H1 (cell line): ENCODE measurements around the gene FLT1. TPM values are rescaled to one million over a fixed set of nuclear protein-coding genes. Genes with fewer than 3 reads are reported as not detected.

Experiments
- CTCF ChIA-PET: fragments of 300-600 bp; sonication (Branson Sonifier 250); formaldehyde crosslinking; loops from one replicate; lab custom pipeline; 2021; ENCODE audit not compliant: partially characterized antibody; lab: Charles Lee
- POLR2A ChIA-PET: fragments of 300-600 bp; sonication (Branson Sonifier 250); formaldehyde crosslinking; loops from one replicate; lab custom pipeline; 2021; ENCODE audit warnings: inconsistent platforms; ENCODE audit not compliant: partially characterized antibody; lab: Charles Lee
- DNase-seq, 2 experiments: peaks; one replicate each; pipeline versions ENCODE4 v3.0.0 to v3.0.0-alpha.2; 2010 to 2022; ENCODE audit warnings: low spot score in 2 of 2, low read depth in 1 of 2, mixed read lengths in 1 of 2
- FAIRE-seq: peaks from 2 replicates; lab custom pipeline; 2011; peaks lifted over from hg19 to GRCh38; lab: Jason Lieb, UNC
- H2AFZ ChIP-seq: 2 replicates; pipeline ENCODE4 v1.8.1; 2012; ENCODE audit warnings: low read length, inconsistent platforms
- H2AK5ac ChIP-seq: 2 replicates; pipeline ENCODE4 v1.6.1; 2013; ENCODE audit warnings: low read depth, low read length
- H2BK120ac ChIP-seq: replicated peaks from 2 replicates; pipeline ENCODE3; 2013; ENCODE audit warnings: low read depth, low read length, inconsistent platforms
- H2BK12ac ChIP-seq: 2 replicates; pipeline ENCODE4 v1.6.1; 2013; ENCODE audit warnings: low read depth, low read length
- H2BK15ac ChIP-seq: 2 replicates; pipeline ENCODE4 v1.6.1; 2013; ENCODE audit warnings: low read length
- H2BK20ac ChIP-seq: 2 replicates; pipeline ENCODE4 v1.6.1; 2013; ENCODE audit warnings: low read length
- H2BK5ac ChIP-seq: 2 replicates; pipeline ENCODE4 v1.6.1; 2013; ENCODE audit warnings: low read depth, low read length
- H3K14ac ChIP-seq: 2 replicates; pipeline ENCODE4 v1.6.1; 2013; ENCODE audit warnings: inconsistent platforms; ENCODE audit not compliant: insufficient read length
- H3K18ac ChIP-seq: 2 replicates; pipeline ENCODE4 v1.6.1; 2013; ENCODE audit warnings: low read length; ENCODE audit errors: extremely low read depth
- H3K23ac ChIP-seq: 2 replicates; pipeline ENCODE4 v1.6.1; 2013; ENCODE audit warnings: inconsistent platforms; ENCODE audit not compliant: insufficient read length
- H3K23me2 ChIP-seq: 2 replicates; pipeline ENCODE4 v1.6.1; 2013; ENCODE audit warnings: low read depth, low read length
- H3K27ac ChIP-seq: 2 replicates; pipeline ENCODE4 v1.6.1; 2011; ENCODE audit warnings: low read depth, low read length, inconsistent platforms
- H3K27me3 ChIP-seq, 4 experiments: replicated peaks in 1 of 4; 1 replicate in 1 of 4; 2 replicates in 3 of 4; pipeline versions ENCODE4 v1.6.1 to v1.8.1; 2011 to 2013; ENCODE audit warnings: low read length in 3 of 4, mild to moderate bottlenecking in 3 of 4, inconsistent platforms in 2 of 4, mixed read lengths in 2 of 4, moderate library complexity in 1 of 4; ENCODE audit not compliant: control insufficient read depth in 3 of 4, insufficient read depth in 3 of 4; ENCODE audit errors: extremely low read depth in 1 of 4
- H3K36me3 ChIP-seq, 4 experiments: 2 replicates each; pipeline versions ENCODE4 v1.6.1 to v1.8.1; 2011 to 2013; ENCODE audit warnings: mild to moderate bottlenecking in 4 of 4, low read length in 3 of 4, moderate library complexity in 2 of 4, control low read depth in 1 of 4, inconsistent platforms in 1 of 4; ENCODE audit not compliant: insufficient read depth in 4 of 4, control insufficient read depth in 2 of 4
- H3K4ac ChIP-seq: replicated peaks from 2 replicates; pipeline ENCODE3; 2013; ENCODE audit warnings: low read length, low read depth, mixed read lengths, inconsistent platforms; ENCODE audit not compliant: insufficient read length
- H3K4me1 ChIP-seq, 4 experiments: replicated peaks in 1 of 4; 1 replicate in 1 of 4; 2 replicates in 3 of 4; pipeline versions ENCODE4 v1.6.1 to v1.8.1; 2011 to 2013; ENCODE audit warnings: low read length in 3 of 4, inconsistent platforms in 2 of 4, mixed read lengths in 1 of 4; ENCODE audit not compliant: insufficient read depth in 4 of 4, control insufficient read depth in 3 of 4
- H3K4me2 ChIP-seq, 2 experiments: 2 replicates each; pipeline versions ENCODE4 v1.6.1 to v1.8.1; 2011 to 2013; ENCODE audit warnings: low read depth in 2 of 2, low read length in 2 of 2, control low read depth in 1 of 2, inconsistent platforms in 1 of 2, mild to moderate bottlenecking in 1 of 2; ENCODE audit not compliant: insufficient read depth in 1 of 2
- H3K4me3 ChIP-seq, 4 experiments: fragments of 200-600, 300-600 bp in 1 of 4; sonication (generic), shearing (Covaris generic), sonication (Bioruptor Twin) in 1 of 4; 2 replicates each; pipeline versions ENCODE4 v1.5.1 to v1.8.1; 2011 to 2016; ENCODE audit warnings: low read length in 4 of 4, low read depth in 3 of 4, control low read depth in 2 of 4, inconsistent platforms in 2 of 4, mild to moderate bottlenecking in 2 of 4, mixed read lengths in 1 of 4, moderate library complexity in 1 of 4; ENCODE audit not compliant: insufficient read depth in 2 of 4; ENCODE audit errors: extremely low read depth in 1 of 4
- H3K56ac ChIP-seq: replicated peaks from 2 replicates; pipeline ENCODE3; 2013; ENCODE audit warnings: low read depth, mild to moderate bottlenecking, mixed read lengths, low read length, inconsistent platforms; ENCODE audit not compliant: insufficient read length
- H3K79me1 ChIP-seq: 2 replicates; pipeline ENCODE4 v1.6.1; 2013; ENCODE audit warnings: low read depth, low read length, control low read depth
- H3K79me2 ChIP-seq, 2 experiments: 2 replicates each; pipeline versions ENCODE4 v1.6.1 to v1.8.1; 2012 to 2013; ENCODE audit warnings: low read length in 2 of 2, mild to moderate bottlenecking in 2 of 2, inconsistent platforms in 1 of 2; ENCODE audit not compliant: insufficient read depth in 2 of 2, control insufficient read depth in 1 of 2
- H3K9ac ChIP-seq, 4 experiments: replicated peaks in 1 of 4; 1 replicate in 1 of 4; 2 replicates in 3 of 4; pipeline versions ENCODE4 v1.6.1 to v1.8.1; 2011 to 2013; ENCODE audit warnings: low read depth in 3 of 4, low read length in 3 of 4, control low read depth in 2 of 4, mild to moderate bottlenecking in 2 of 4, moderate library complexity in 2 of 4, inconsistent platforms in 1 of 4; ENCODE audit errors: extremely low read depth in 1 of 4
- H3K9me3 ChIP-seq, 2 experiments: 2 replicates each; pipeline versions ENCODE4 v1.6.1 to v1.8.1; 2012 to 2013; ENCODE audit warnings: mild to moderate bottlenecking in 2 of 2, moderate library complexity in 2 of 2, control low read depth in 1 of 2, inconsistent platforms in 1 of 2, low read depth in 1 of 2, low read length in 1 of 2, mixed read lengths in 1 of 2; ENCODE audit not compliant: insufficient read depth in 2 of 2
- H4K20me1 ChIP-seq, 2 experiments: replicated peaks in 1 of 2; 2 replicates each; pipeline versions ENCODE3 to v1.8.1; 2011 to 2013; ENCODE audit warnings: inconsistent platforms in 2 of 2, low read length in 2 of 2, mild to moderate bottlenecking in 1 of 2; ENCODE audit not compliant: insufficient read depth in 2 of 2, control insufficient read depth in 1 of 2
- H4K5ac ChIP-seq: 2 replicates; pipeline ENCODE4 v1.6.1; 2013; ENCODE audit warnings: low read length, low read depth, mixed read lengths, inconsistent platforms; ENCODE audit not compliant: insufficient read length
- H4K8ac ChIP-seq: 2 replicates; pipeline ENCODE4 v1.8.0; 2013; ENCODE audit warnings: mild to moderate bottlenecking, moderate library complexity, low read length, inconsistent platforms; ENCODE audit not compliant: insufficient read depth; ENCODE audit errors: extremely low read depth
- H4K91ac ChIP-seq: replicated peaks from 2 replicates; pipeline ENCODE3; 2013; ENCODE audit warnings: low read length, mixed read lengths, inconsistent platforms; ENCODE audit not compliant: insufficient read length
- BACH1 ChIP-seq: IDR thresholded peaks from 2 replicates; pipeline ENCODE4 v1.6.1; 2012; ENCODE audit warnings: low read length, improper control_type of control experiment
- BRCA1 ChIP-seq: IDR thresholded peaks from 2 replicates; pipeline ENCODE4 v1.6.1; 2012; ENCODE audit warnings: low read depth, low read length, improper control_type of control experiment
- CHD1 ChIP-seq: IDR thresholded peaks from 2 replicates; pipeline ENCODE4 v1.6.1; 2012; ENCODE audit warnings: low read depth, low read length, improper control_type of control experiment
- FOSL1 ChIP-seq: IDR thresholded peaks from 2 replicates; pipeline ENCODE4 v1.6.1; 2011; ENCODE audit warnings: mild to moderate bottlenecking, low read depth, low read length, moderate library complexity; ENCODE audit not compliant: insufficient read depth
- MAFK ChIP-seq: IDR thresholded peaks from 2 replicates; pipeline ENCODE4 v1.6.1; 2012; ENCODE audit warnings: low read depth, mild to moderate bottlenecking, improper control_type of control experiment, low read length
- SRF ChIP-seq: IDR thresholded peaks from 2 replicates; pipeline ENCODE4 v1.6.1; 2011; ENCODE audit warnings: mild to moderate bottlenecking, low read depth, low read length, moderate library complexity
- ZNF274 ChIP-seq: IDR thresholded peaks from 2 replicates; pipeline ENCODE4 v1.7.0; 2012; ENCODE audit warnings: low read length, borderline replicate concordance; ENCODE audit errors: extremely low read depth
- WGBS, 2 experiments: shearing (Covaris generic) in 1 of 2; methylation state at CpG; one replicate each; pipeline versions ENCODE4 v1.1.6 to v1.1.7; 2013 to 2015; ENCODE audit warnings: low lambda C conversion rate in 2 of 2, mixed read lengths in 2 of 2, inconsistent platforms in 1 of 2, low coverage in 1 of 2, missing lambda C conversion rate in 1 of 2; ENCODE audit not compliant: insufficient replicate concordance in 2 of 2, insufficient coverage in 1 of 2, insufficient read length in 1 of 2; ENCODE audit errors: extremely low coverage in 1 of 2, missing lambda C conversion rate in 1 of 2; 5-methylcytosine and 5-hydroxymethylcytosine counted together
- polyA plus RNA-seq, 7 experiments: library from polyadenylated mRNA; depleted of rRNA in 3 of 7; stranded (reverse) in 5 of 7; unstranded in 2 of 7; fragments of >200 nt in 5 of 7; fragments of 200-250 nt in 2 of 7; gene quantifications; 1 replicate in 5 of 7; 2 replicates in 1 of 7; 4 replicates in 1 of 7; pipeline versions ENCODE4 v1.2.1 to v1.2.3, GENCODE V29; 2011 to 2013; ENCODE audit warnings: missing spikeins in 2 of 7, mixed read lengths in 2 of 7
- total RNA-seq: library from RNA; stranded (reverse); fragmentation: NEBNext Ultra II Directional; extraction: Animal tissue kit (Norgen Biotek cat#: 25700); gene quantifications from 2 replicates; pipeline ENCODE4 v1.2.1, GENCODE V29; 2021

Gene FLT1
- total and polyA plus RNA-seq, 2 of the 8 experiments (the other 6 are each of a cell fraction or from before 2014, with no cell fraction given), result 19.7 to 90.2 TPM

- Histone ChIP-seq H2BK12ac (no peak overlapping the region), H2BK15ac (no peak overlapping the region), H2AFZ (no peak overlapping the region)
- TF ChIP-seq FOSL1 (no peak), MAFK (no peak), SRF (no peak), ZNF274 (no peak), BRCA1 (no peak), BACH1 (no peak), CHD1 (no peak)
These were observed 8.9 kb downstream of the FLT1 start for GRCh38 chr13:28485996-28486543.

More at GRCh38 chr13:28485996-28486543, 8.9 kb downstream of the FLT1 start:
- H3K79me2 ChIP-seq, result peaks cover 17 to 98% of the 10 kb centered on the region in 2 experiments
- no peak overlapping the region for H3K23ac ChIP-seq
- no peak overlapping the region for H2AK5ac ChIP-seq
- H3K79me1 ChIP-seq, result peaks cover 11% of the 10 kb centered on the region
- no peak for FAIRE-seq
- no peaks in the 10 kb centered on the region for H3K27me3 ChIP-seq
- no peak overlapping the region for H3K14ac ChIP-seq
- peaks cover 6 to 34% (median 14%) of the 10 kb centered on the region in 4 experiments; a peak in 6 of 7 replicates for H3K4me1 ChIP-seq
- H3K9me3 ChIP-seq, result no peaks in the 10 kb centered on the region; a peak in 1 of 4 replicates
- no peak overlapping the region for H3K56ac ChIP-seq
- no peak overlapping the region for H3K27ac ChIP-seq
- DNase-seq, result no peak
- ChIA-PET CTCF (interaction anchor here (1.0 kb wide), 1 partner anchor 10 kb away, joined by 3 read pairs; no protein-coding TSS in a partner anchor), POLR2A (interaction anchor here (1.1 to 1.4 kb wide), 4 partner anchors 11 to 173 kb away, joined by 3 to 5 read pairs (median 3); partner anchors contain the start of gene POMP)
- no peak overlapping the region for H3K18ac ChIP-seq
- no peak overlapping the region for H3K9ac ChIP-seq
- H4K5ac ChIP-seq, result no peak overlapping the region
- H2BK20ac ChIP-seq, result no peak overlapping the region
- peaks cover 21 to 24% of the 10 kb centered on the region in 2 experiments for H4K20me1 ChIP-seq
- H4K8ac ChIP-seq, result no peak overlapping the region
- H3K36me3 ChIP-seq, result peaks cover 0 to 6% (median 2%) of the 10 kb centered on the region in 4 experiments; a peak in 5 of 8 replicates
- H3K23me2 ChIP-seq, result no peaks in the 10 kb centered on the region
- no peak overlapping the region for H3K4ac ChIP-seq
- H3K4me3 ChIP-seq, result no peak overlapping the region
- no peak overlapping the region for H4K91ac ChIP-seq
- H3K4me2 ChIP-seq, result no peak overlapping the region; a peak in 1 of 4 replicates
- peak overlapping the region; percentile 21; the same call in 1 of the 2 replicates for H2BK5ac ChIP-seq
- 87% methylated on average over 10 of the region's 10 CpGs; no CpG with 5 or more reads in 1 of the 2 experiments for WGBS, 2 experiments
- H2BK120ac ChIP-seq, result no peak overlapping the region
